Activated CD4-positive, alpha-beta T cell treated with anti-CD3 and anti-CD28 coated beads for 24 hours (primary cell): ENCODE data around the gene CLCN3.
"Not testable (repeated sequence)": the region's sequence is repeated elsewhere in the genome, so short reads cannot be mapped to it uniquely, and the experiment has no call there.

Source experiments
- DNase-seq, 2 donors: peaks; one replicate each; pipeline ENCODE4 v3.0.0-alpha.2; 2020; ENCODE audit warnings: low read depth in 2 of 2

Gene CLCN3

DNA sequence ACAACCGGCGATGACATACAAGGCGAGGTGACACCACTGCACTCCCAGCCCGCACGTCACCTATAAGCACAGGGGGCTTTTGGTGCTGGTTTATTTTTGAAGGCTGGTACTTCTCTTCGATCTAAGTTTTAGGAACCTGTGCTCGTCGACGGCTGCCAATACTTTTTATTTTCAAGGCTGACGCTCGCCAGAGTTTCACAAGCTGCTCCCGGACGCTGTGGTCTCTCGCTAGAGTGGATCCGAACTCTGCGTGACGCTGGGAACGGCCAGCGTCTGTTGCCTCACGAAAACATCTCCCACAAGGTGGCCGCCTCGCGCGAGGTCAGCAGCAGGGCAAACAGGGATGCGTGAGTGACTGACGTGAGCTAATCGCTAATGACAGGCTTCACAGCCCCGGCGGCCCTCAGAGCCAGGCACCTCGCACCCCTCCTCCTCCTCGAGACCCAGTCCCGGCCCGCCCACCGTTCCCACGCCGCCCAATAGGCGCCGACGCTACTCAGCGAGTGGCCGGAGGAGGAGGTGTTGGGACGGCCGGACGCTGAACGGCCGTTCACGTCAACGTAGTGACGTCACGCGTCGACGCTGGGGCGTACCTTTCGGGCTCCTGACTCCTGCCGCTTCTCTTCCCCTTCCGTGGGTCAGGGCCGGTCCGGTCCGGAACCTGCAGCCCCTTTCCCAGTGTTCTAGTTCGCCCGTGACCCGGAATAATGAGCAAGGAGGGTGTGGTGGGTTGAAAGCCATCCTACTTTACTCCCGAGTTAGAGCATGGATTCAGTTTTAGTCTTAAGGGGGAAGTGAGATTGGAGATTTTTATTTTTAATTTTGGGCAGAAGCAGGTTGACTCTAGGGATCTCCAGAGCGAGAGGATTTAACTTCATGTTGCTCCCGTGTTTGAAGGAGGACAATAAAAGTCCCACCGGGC lies at the start of gene CLCN3:
Gene CLCN3, plus strand, starts transcription at position 621 of the 922 bp plus-strand sequence. CDS start 15,351 bp downstream, outside the sequence.
- peak; percentile 76 to 85 for DNase-seq

DNA sequence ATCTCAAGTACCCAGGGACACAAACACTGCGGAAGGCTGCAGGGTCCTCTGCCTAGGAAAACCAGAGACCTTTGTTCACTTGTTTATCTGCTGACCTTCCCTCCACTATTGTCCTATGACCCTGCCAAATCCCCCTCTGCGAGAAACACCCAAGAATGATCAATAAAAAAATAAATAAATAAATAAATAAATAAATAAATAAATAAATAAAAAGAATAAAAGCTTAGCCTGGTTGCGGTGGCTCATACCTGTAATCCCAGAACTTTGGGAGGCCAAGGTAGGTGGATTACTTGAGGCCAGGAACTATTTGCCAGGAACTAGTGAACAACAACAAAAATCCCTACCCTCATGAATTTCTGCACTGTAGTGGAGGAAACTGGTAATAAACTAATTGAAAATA lies 49.4 kb upstream of the CLCN3 start:
- not testable (repeated sequence) for DNase-seq

DNA sequence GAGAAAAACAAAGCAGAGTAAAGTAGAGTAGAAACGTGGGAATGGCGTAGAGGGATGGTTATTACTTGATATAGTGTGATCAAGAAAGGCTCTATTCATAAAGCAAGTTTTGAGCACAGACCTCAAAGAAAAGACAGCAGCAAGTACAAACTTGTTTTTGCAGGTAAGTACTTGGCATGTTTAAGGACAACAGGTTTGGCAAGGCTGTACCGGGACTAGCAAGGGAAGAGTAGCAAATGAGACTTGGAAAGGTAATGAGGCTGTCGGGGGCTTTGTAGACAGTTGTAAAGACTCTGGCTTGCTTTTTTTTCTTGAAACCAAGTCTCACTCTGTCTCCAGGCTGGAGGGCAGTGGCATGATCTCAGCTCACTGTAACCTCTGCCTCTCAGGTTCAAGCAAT lies 48.9 kb upstream of the CLCN3 start:
- no peak for DNase-seq

DNA sequence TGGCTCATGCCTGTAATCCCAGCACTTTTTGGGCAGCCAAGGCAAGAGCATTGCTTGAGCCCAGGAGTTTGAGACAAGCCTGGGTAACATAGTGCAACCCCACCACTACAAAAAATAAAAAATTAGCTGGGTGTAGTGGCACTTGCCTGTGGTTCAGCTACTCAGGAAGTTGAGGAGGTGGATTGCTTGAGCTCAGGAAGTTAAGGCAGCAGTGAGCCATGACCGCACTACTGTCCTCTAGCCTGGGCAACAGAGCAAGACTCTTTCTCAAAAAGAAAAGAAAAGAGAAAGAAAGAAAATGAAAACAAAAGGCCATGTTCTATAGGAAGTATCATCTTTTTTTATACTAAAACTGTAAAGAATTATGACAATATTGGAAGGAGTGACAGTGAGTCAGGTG lies 46.5 kb upstream of the CLCN3 start:
- no peak for DNase-seq

DNA sequence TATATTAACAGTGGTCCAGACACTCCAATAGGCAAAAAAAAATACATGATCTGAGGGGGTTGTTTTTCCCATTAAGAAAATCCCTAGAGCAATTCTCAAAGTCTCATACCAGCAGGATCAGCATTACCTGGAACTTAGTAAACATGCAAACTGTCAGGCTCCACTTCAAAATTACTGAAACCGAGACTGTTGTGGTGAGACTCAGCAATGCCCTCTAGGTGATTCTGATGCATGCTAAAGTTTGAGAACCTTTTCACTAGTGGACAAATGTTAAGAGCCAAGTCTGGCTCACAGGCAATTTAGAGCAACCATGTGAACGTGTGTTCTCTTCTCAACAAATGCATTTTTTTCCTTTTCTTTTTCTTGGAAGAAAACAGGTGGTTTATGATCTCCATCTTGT lies 38.2 kb upstream of the CLCN3 start:
- DNase-seq, result no peak

DNA sequence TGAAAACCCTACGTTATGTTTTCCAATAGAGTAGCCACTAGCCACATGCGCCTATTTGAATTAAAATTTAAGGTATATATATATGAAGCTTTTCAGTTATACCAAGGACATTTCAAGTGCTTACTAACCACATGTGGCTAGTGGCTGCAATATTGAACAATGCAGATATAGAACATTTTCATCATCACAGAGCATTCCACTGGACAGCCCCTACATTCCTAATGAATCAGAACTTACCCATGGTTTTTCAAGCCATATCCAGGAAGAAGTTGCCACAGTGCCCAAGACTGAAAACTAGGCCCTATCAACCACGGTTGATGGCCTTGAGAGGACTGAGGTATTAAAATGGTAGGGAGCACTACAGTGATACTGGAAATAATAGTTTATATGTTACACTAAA lies 37.7 kb upstream of the CLCN3 start:
- DNase-seq, result no peak

DNA sequence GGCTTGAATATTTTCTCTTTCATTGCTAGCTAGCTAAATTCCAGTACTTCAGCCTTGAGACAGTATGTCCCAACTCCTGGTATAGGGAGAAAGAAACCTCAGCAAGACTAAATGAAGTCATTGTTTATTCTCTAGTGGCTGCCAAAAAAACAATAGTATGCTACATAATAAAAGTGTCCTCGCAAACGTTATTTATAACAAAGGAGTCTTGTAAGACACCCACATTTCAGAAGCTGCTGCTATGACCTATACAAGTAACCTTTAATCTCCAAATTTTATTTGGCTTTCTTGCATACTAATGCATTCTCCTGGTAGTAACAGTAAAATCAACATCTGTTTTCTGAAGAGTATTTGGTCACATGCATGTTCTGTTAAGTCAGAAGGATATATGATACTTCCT lies 36.8 kb upstream of the CLCN3 start:
- no peak for DNase-seq

DNA sequence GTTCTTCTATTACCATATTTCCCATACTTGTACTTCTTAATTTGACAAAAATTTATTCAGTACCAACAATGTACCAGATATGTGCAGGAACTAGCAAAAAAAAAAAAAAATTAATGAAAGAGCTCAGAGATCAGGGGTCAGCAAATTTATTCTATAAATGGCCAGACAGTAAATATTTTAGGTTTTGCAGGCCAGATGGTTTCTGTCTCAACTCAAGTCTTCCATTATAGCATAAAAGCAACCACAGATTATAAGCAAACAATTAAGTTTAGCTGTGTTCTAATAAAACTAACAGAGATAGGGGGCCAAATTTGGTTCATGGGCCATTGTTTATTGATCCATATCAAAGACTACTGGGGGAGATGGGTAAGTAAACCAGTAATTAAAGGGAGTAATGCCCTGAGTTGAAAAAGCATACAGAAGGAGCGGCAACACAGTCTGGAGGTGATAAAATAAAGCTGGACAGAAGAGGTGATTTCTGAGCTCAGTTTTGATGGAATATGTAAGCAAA lies 27.3 kb upstream of the CLCN3 start:
- no peak for DNase-seq

DNA sequence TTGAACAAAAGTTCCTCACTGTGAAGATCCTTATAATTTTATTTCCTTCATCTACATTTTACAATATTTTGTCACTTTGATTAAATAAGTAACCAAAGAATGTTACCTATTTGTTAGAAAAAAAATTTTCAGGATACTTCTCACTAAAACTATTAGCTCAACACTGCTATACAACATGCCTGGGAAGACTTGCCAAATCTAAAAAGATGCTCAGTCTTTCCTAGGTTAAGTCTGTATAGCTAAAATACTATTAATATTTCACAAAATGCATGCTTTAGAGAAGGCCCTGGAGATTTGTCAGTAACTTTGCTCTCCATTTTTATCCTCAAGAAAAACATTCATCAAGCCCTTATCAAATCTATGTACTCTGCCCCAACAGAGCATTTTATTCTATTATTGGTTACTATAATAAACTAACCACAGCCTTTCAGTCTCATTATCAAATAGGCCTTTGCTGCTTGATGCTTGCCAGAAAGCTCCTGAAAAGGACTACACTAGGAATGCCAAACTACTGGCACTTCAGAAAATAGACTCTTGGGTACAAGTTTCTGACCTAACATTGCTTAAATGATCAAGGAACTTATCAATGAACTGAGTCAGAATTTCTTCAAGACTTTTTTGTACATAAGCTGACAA lies 25.7 kb upstream of the CLCN3 start:
- no peak for DNase-seq

DNA sequence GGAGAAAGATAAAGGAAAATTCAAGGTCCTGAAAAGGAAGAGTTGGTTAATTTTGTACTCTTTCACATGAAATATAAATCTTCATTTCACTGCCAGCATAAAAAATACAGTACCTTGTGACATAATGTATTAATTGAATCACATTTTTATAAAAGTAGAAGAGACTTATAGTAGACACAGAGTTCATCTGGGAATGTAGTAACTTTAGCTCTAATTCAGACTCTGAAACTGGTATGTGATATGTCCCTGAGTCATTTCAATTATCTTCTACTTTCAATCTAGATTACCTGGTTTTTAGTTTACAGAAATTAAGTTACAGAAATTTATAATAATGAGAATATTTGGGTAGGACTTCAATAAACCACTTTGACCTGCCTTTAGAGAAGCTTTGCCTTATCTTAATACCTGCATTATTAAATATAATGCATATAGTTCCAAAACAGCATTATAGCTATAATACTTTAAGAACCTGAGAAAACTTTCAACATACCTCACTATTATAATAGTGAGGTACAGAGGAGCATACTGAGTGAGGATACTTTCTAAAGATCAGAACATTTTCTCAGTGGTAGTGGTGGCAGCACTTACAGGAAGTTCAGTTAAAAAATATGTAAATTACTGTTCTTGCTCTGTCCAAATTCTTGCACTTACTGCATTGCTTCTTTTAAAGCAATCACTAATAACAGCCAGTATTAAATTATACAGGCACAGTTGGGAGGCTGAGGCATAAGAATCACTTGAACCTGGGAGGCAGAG lies 19.2 kb upstream of the CLCN3 start:
- no peak for DNase-seq

DNA sequence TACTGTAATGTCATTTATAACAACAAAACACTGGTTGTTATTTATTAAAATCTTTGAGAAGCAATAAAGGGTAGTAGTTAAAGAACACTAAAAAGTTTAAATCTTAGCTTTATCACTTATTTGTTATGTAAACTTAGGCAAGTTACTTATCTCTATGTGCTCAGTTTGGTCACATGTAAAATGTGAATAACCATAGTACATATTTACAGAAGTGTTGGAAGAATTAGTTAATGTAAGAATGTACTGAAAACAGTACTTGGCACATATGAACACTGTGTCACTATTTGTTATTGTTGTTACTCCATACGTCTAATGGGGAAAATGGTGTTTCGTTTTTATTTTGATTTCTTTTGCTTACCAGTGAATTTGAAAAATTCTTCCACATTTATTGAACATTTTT lies 17.1 kb upstream of the CLCN3 start:
- no peak for DNase-seq

DNA sequence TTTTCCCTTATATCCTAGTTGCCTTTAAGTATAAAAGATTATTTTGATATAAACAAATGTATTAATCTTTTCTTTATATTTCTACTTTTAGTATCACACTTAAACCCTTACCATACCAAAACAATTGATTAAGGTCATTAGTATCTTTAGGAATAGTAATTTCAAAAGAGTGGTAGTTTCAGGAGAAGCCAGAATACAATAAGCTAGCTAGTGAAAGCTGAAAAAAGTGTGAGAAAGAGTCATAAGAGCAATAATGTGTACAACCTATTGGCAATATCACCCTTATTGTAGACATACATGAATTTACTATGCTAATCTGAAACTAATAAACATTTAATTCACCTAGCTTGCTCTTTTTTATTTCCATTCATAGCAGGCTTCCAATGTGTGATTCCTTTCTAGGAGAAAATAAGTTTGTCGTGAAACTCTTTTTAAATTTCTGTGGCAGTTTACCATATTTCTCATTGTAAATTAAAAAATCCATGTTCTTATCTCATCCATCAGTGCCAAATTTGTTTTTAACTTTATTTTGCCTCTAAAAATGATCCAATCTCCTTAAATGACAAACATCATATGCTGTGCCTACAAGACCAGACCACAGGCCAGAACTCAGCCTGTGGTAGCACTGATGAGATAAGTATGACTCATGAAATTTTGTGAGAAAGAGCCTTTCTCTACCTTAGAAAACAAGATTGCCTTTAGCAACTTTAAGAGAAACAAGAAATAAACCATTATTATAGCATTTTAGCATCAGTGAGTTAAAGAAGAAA lies 16.1 kb upstream of the CLCN3 start:
- DNase-seq, result no peak

DNA sequence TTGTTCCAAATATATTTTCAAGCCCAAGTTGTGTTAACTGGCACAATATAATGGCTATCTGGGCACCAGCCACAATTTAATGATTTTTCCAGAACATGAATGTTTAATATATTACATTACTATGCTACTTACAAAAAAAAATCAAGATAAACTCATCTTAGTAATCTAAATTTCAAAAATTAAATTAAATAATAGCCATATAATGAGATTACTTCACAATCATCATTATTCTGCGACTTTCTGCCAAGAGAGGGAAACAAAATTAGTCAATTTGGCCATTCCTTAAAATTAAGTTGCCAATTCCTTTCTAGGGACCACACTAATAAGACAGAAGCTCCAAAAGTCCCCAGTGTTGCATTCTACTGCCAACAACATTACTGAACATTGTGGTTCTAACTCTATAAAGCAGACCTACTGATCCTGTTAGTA lies 15.5 kb upstream of the CLCN3 start:
- no peak for DNase-seq

DNA sequence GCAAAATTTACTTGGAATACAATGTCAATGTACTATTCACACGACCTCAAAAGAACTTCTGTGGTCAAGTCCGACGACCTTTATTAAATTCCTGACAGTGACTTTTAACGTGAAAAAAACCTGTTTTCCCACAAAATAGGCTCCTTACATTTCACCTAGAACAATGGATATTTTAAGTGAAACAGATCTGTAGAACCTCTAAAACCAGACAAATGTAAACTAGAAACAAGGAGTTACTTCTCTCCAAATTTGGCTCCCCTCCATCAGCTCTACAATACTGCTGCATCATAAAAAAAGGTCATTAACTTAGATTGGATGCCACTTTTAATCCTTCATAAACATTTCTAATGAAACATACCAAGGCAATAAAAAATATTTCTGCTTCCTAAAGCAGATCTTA lies 9.2 kb upstream of the CLCN3 start:
- no peak for DNase-seq

DNA sequence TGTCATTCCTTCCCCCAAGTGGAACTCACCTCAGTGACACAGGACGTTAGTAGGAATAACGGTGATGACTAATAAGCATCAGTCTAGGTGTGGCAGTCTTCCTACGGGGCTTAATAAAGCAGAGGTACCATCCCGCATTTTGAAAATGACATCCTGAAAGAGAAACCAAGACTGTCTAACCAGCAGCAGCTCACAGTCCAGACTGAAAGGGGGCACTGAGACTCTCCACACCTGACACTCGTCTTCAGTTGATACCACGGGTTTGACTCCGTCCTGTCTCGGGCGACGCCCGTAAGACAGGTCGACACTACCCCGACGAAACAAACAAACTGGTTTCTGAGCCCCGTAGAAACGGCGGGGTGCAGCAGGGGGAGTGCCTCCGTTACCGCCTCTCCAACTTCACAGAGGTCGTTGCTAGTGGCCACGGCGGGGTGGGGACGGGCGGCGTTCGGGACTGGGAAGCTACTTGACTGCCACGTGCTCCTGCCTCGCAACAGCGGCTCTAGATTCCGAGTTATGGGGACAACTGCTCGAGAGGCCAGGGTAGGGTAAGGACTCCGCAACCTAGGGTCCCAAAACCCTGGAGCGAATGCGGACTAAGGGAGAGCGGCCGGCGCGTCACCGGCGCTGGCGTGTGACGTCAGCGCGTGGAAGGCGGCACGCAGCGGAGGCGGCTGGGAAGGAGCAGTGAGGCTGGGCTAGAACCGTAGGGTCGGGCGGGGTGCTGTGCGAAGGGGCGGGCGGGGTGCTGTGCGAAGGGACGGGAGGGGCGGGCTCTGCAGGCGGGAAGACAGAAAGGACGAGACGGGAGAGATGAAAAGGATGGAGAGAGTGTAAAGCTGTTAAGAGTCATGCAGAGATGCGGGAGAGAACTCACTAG lies 8.1 kb upstream of the CLCN3 start, which contains the start of gene NEK1:
Gene NEK1, minus strand, starts transcription at position 593 of the 880 bp plus-strand sequence. CDS start 9,953 bp downstream, outside the sequence.
- peak; percentile 75 to 81 for DNase-seq

DNA sequence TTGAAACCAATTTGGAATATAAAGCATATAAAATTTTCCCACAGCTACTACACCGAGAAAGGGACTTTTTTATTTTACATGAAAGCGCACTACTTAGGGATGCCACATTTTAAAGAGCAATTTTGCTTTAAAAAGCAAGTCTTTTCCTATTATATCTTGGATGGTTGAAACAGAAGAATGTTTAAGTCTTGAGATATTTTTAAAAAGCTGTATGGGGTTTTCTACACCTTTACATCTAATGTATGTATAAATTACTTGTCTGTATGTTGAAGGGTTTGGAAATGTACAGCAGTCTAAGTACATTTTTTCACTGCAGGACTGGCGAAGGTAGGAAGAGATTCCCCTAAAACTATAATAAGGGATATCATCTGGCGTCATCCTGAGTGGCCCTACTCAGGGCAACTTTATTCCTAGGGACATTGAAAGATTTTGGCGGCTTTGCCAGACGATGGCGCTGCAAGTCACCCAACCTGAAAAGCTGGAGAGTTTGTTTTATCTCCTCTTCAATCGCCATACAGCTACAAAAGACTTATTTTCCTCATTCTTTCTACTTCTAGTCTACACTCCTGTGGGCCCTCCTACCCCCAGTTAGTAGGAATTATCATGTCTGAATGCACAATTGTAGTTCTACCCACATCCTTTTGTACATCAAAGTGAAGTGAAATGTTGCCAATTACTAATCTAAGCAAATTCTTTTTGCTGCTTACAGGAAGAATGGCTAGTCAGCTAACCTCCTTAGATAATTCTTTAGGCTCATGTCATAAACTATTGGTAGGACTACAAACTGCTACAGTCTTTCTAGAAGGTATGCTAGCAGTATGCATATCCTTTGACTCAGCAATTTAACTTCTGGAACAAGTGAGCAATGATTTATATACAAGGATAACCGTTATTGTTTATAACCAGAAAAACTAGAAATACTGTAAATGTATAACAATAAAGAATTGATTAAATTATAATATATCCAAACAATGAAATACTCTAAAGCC lies 7.2 kb upstream of the CLCN3 start:
- peak; percentile 40 to 61 for DNase-seq

DNA sequence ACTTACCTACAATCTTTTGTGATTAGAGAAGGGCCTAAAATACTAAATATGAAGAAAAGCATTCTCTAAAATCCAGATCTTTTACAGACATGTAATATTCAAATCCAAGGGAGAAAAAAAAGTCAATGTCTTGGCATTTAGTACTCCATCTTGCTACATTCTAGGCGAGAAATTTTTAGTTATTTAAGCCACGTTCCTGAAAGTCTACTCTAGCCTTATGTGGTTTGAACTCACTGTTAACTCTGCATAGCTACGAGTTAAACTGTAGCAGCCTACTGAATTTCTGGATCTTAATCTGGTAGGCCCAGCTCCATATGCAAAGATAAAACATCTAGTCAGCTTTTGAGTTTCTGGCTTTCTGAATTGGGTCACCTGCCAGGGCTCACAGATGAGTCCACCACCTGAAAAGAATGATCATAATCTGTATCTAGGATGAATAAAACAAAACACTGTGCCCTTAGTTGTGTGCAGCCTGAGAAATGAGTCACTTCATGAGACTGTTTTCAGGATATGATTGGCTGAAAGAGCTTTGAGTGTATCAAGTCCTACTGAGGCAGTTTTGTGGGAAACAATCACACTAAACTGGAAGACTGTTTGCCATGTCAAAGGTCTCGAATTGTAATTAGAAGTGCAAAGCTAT lies 4.8 kb upstream of the CLCN3 start:
- no peak for DNase-seq

DNA sequence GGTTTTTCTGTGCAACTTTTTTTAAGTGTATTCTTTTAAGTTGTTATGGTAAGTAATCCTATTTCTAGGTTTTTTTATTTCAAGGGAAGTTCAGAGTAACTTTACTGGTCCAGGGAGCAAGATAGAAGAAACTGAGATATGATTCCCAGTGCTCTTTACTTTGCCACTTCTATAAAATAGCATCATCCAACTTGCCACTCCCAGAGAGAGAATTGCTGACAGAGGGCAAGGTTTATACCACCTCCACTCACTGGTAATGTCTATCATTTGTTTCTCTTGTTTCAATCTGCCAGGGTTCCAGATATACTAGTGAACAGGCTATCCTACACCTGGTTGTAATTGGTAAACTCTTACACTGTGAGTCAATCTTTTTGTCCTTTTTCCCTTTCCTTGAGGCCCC lies 3.5 kb upstream of the CLCN3 start:
- no peak for DNase-seq

DNA sequence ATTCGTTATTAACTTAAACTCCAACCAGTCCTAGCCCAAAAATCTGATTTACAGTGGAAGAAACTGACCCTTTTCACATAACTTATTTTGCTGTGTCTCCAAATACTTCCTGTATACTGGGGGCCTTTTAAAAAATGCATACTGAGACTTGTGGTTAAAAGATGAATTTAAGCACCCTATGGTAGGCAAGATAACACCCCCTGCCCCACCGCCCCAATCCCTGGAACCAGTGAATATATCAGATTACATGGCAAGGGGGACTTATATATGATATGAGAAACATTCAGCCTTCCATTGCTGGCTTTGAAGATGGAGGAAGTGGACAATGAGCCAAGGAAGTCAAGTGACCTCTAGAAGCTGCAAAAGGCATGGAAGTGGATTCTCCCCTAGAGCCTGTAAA lies 3.1 kb upstream of the CLCN3 start:
- no peak for DNase-seq
